HEK293 (cell line): ENCODE data around the gene MCTP1.

Experiments
- CTCF ChIA-PET: fragments of 350-600 bp; formaldehyde crosslinking; extraction: SDS; loops from one replicate; lab custom pipeline; 2021; ENCODE audit warnings: antibody characterized with exemption; lab: Yijun Ruan, JAX
- POLR2A ChIA-PET: fragments of 300-600 bp; formaldehyde crosslinking; extraction: SDS; loops from one replicate; lab custom pipeline; 2020; ENCODE audit warnings: antibody characterized with exemption, inconsistent platforms; lab: Yijun Ruan, JAX
- H3K27ac ChIP-seq: fragments of 200-500 bp; sonication (Bioruptor generic); 2 replicates; pipeline ENCODE4 v1.5.1; 2014; ENCODE audit warnings: low read depth, low read length, control low read depth, inconsistent platforms; ENCODE audit errors: extremely low read depth
- H3K36me3 ChIP-seq, 2 experiments: fragments of 200-500 bp in 1 of 2; sonication (Bioruptor generic) in 1 of 2; 1 replicate in 1 of 2; 2 replicates in 1 of 2; pipeline ENCODE4 v1.5.1; 2014 to 2017; ENCODE audit warnings: inconsistent platforms in 2 of 2, low read length in 2 of 2; ENCODE audit not compliant: control insufficient read depth in 2 of 2, insufficient read depth in 1 of 2
- H3K4me1 ChIP-seq: fragments of 200-500 bp; sonication (Bioruptor generic); 2 replicates; pipeline ENCODE4 v1.5.1; 2014; ENCODE audit warnings: mild to moderate bottlenecking, low read length, inconsistent platforms; ENCODE audit not compliant: control insufficient read depth, insufficient read depth
- H3K4me3 ChIP-seq: 2 replicates; pipeline ENCODE4 v1.5.1; 2011; ENCODE audit warnings: low read depth, mild to moderate bottlenecking, control low read depth, low read length, moderate library complexity
- H3K9me3 ChIP-seq: fragments of 200-500 bp; sonication (Bioruptor generic); 2 replicates; pipeline ENCODE4 v1.5.1; 2014; ENCODE audit warnings: low read depth, low read length, inconsistent platforms; ENCODE audit not compliant: control insufficient read depth, insufficient read depth
- GLI4 ChIP-seq: fragments of 450-650 bp; formaldehyde crosslinking; IDR thresholded peaks from 2 replicates; pipeline ENCODE4 v1.5.1; 2016; ENCODE audit warnings: missing biosample characterization, missing genetic modification characterization
- PRDM1 ChIP-seq: fragments of 450-650 bp; formaldehyde crosslinking; IDR thresholded peaks from 2 replicates; pipeline ENCODE4; 2016; ENCODE audit warnings: missing biosample characterization, missing genetic modification characterization
- SALL2 ChIP-seq: fragments of 450-650 bp; formaldehyde crosslinking; IDR thresholded peaks from 2 replicates; pipeline ENCODE4 v1.5.0; 2017; ENCODE audit warnings: missing biosample characterization, mild to moderate bottlenecking, missing genetic modification characterization, borderline replicate concordance
- SETDB1 ChIP-seq: IDR thresholded peaks from one replicate; pipeline ENCODE4 v1.6.1; 2017; ENCODE audit warnings: mild to moderate bottlenecking, low read length, moderate library complexity, mixed read lengths; ENCODE audit not compliant: insufficient read length
- SP7 ChIP-seq: fragments of 450-650 bp; formaldehyde crosslinking; IDR thresholded peaks from 2 replicates; pipeline ENCODE4 v1.5.1; 2016; ENCODE audit warnings: missing biosample characterization, missing genetic modification characterization
- ZBTB1 ChIP-seq: fragments of 450-650 bp; formaldehyde crosslinking; IDR thresholded peaks from 2 replicates; pipeline ENCODE4 v1.5.1; 2016; ENCODE audit warnings: missing biosample characterization, missing genetic modification characterization
- ZBTB20 ChIP-seq: fragments of 450-650 bp; formaldehyde crosslinking; IDR thresholded peaks from 2 replicates; pipeline ENCODE4 v1.5.1; 2016; ENCODE audit warnings: missing biosample characterization, missing genetic modification characterization
- ZBTB8A ChIP-seq: fragments of 450-650 bp; formaldehyde crosslinking; IDR thresholded peaks from 2 replicates; pipeline ENCODE4 v1.5.1; 2016; ENCODE audit warnings: missing biosample characterization, missing genetic modification characterization
- ZNF10 ChIP-seq: fragments of 450-650 bp; formaldehyde crosslinking; IDR thresholded peaks from 2 replicates; pipeline ENCODE4 v1.5.1; 2017; ENCODE audit warnings: missing biosample characterization, missing genetic modification characterization
- ZNF202 ChIP-seq: fragments of 450-650 bp; formaldehyde crosslinking; IDR thresholded peaks from 2 replicates; pipeline ENCODE4 v1.5.1; 2016; ENCODE audit warnings: missing biosample characterization, missing genetic modification characterization, borderline replicate concordance
- ZNF302 ChIP-seq: fragments of 450-650 bp; formaldehyde crosslinking; IDR thresholded peaks from 2 replicates; pipeline ENCODE4 v1.5.1; 2016; ENCODE audit warnings: missing biosample characterization, missing genetic modification characterization, low read depth
- ZNF416 ChIP-seq: fragments of 450-650 bp; formaldehyde crosslinking; IDR thresholded peaks from 2 replicates; pipeline ENCODE4 v1.5.1; 2016; ENCODE audit warnings: missing biosample characterization, missing genetic modification characterization
- ZNF530 ChIP-seq: fragments of 450-650 bp; formaldehyde crosslinking; IDR thresholded peaks from 2 replicates; pipeline ENCODE4 v1.5.1; 2016; ENCODE audit warnings: low read depth, missing biosample characterization, missing genetic modification characterization
- ZNF555 ChIP-seq: fragments of 450-650 bp; formaldehyde crosslinking; conservative IDR thresholded peaks from 2 replicates; pipeline ENCODE4 v1.5.1; 2017; ENCODE audit warnings: missing biosample characterization, mild to moderate bottlenecking, missing genetic modification characterization, inconsistent platforms
- ZNF610 ChIP-seq: fragments of 450-650 bp; formaldehyde crosslinking; IDR thresholded peaks from 2 replicates; pipeline ENCODE4 v1.5.1; 2016; ENCODE audit warnings: missing biosample characterization, missing genetic modification characterization, borderline replicate concordance
- ZNF664 ChIP-seq: fragments of 450-650 bp; formaldehyde crosslinking; IDR thresholded peaks from 2 replicates; pipeline ENCODE4 v1.5.1; 2016; ENCODE audit warnings: missing biosample characterization, missing genetic modification characterization
- ZNF843 ChIP-seq: fragments of 450-650 bp; formaldehyde crosslinking; IDR thresholded peaks from 2 replicates; pipeline ENCODE4 v1.5.1; 2016; ENCODE audit warnings: missing biosample characterization, missing genetic modification characterization
- TF ChIP-seq, protein P1 (sequence below): fragments of 450-650 bp; IDR thresholded peaks from 2 replicates; pipeline ENCODE4 v1.5.1; 2018; ENCODE audit warnings: missing biosample characterization, missing genetic modification characterization
- TF ChIP-seq, protein P2 (sequence below): fragments of 450-650 bp; formaldehyde crosslinking; IDR thresholded peaks from 2 replicates; pipeline ENCODE4 v1.5.1; 2016; ENCODE audit warnings: missing biosample characterization, missing genetic modification characterization
- TF ChIP-seq, protein P3 (sequence below): fragments of 450-650 bp; formaldehyde crosslinking; IDR thresholded peaks from 2 replicates; pipeline ENCODE4 v1.5.1; 2016; ENCODE audit warnings: missing biosample characterization, missing genetic modification characterization
- TF ChIP-seq, protein P4 (sequence below): fragments of 450-650 bp; formaldehyde crosslinking; IDR thresholded peaks from 2 replicates; pipeline ENCODE4 v1.5.1; 2016; ENCODE audit warnings: missing biosample characterization, missing genetic modification characterization
- TF ChIP-seq, protein P5 (sequence below): fragments of 450-650 bp; formaldehyde crosslinking; optimal IDR thresholded peaks from 2 replicates; pipeline ENCODE3; 2016; ENCODE audit warnings: missing biosample characterization, mild to moderate bottlenecking, missing genetic modification characterization
- TF ChIP-seq, protein P6 (sequence below): fragments of 450-650 bp; formaldehyde crosslinking; IDR thresholded peaks from 2 replicates; pipeline ENCODE4 v1.5.1; 2017; ENCODE audit warnings: missing biosample characterization, mild to moderate bottlenecking, missing genetic modification characterization, moderate library complexity

The MCTP1 gene

GRCh38 chr5:94793816-94794198 lies 491.1 kb downstream of the MCTP1 start:
- ChIA-PET CTCF (interaction anchor here (0.5 kb wide), 1 partner anchor 853 kb away, joined by 4 read pairs; no protein-coding TSS in a partner anchor), POLR2A (no interaction called here)
- Histone ChIP-seq H3K4me3 (no peak overlapping the region), H3K9me3 (no peaks in the 10 kb centered on the region), H3K36me3 (no peaks in the 10 kb centered on the region), H3K27ac (no peak overlapping the region), H3K4me1 (no peaks in the 10 kb centered on the region)
- TF ChIP-seq, protein P1, sequence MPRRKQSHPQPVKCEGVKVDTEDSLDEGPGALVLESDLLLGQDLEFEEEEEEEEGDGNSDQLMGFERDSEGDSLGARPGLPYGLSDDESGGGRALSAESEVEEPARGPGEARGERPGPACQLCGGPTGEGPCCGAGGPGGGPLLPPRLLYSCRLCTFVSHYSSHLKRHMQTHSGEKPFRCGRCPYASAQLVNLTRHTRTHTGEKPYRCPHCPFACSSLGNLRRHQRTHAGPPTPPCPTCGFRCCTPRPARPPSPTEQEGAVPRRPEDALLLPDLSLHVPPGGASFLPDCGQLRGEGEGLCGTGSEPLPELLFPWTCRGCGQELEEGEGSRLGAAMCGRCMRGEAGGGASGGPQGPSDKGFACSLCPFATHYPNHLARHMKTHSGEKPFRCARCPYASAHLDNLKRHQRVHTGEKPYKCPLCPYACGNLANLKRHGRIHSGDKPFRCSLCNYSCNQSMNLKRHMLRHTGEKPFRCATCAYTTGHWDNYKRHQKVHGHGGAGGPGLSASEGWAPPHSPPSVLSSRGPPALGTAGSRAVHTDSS: no peak
- TF ChIP-seq ZNF530 (tag by site-specific recombination) (no peak), ZNF843 (tag by site-specific recombination) (no peak), GLI4 (tag by site-specific recombination) (no peak), ZNF664 (no peak), ZNF416 (tag by site-specific recombination) (no peak)
- TF ChIP-seq, protein P2, sequence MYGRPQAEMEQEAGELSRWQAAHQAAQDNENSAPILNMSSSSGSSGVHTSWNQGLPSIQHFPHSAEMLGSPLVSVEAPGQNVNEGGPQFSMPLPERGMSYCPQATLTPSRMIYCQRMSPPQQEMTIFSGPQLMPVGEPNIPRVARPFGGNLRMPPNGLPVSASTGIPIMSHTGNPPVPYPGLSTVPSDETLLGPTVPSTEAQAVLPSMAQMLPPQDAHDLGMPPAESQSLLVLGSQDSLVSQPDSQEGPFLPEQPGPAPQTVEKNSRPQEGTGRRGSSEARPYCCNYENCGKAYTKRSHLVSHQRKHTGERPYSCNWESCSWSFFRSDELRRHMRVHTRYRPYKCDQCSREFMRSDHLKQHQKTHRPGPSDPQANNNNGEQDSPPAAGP: no peak

DNA sequence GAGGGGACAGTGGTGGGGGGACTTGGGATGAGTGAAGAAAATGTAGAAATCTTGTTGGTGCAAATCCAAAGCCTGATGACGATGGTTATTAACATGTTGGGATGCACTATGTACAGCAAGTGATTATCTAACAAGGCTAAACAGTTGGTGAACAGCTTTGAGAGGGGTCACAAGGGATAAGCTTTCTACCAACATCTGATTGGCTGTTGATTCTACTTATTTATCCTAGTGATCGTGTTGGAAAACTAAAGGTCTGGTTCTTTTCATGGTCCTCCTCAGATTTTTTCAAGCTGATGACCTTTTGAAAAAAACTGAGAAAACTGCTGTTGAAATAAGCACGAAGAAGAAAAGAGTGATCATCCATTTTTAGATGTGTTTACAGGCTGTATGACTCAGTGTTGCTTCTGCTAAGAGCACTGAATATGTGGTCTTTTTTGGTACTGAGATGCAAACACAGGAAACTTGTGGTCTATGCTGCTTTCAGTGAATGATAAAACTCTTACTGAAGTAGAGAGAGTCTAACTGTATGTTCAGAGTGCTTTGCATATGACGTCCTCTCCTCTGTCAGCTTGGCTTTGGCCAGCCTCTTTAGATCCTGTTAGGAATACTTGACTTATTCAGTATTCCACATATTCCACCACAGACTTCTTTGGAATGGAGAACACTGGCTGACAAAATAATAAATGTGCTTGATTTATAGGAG lies 491.6 kb downstream of the MCTP1 start:
- POLR2A ChIA-PET: no interaction called here
- no peak overlapping the region for H3K4me3 ChIP-seq
- TF ChIP-seq, protein P2: no peak
- TF ChIP-seq, protein P3, sequence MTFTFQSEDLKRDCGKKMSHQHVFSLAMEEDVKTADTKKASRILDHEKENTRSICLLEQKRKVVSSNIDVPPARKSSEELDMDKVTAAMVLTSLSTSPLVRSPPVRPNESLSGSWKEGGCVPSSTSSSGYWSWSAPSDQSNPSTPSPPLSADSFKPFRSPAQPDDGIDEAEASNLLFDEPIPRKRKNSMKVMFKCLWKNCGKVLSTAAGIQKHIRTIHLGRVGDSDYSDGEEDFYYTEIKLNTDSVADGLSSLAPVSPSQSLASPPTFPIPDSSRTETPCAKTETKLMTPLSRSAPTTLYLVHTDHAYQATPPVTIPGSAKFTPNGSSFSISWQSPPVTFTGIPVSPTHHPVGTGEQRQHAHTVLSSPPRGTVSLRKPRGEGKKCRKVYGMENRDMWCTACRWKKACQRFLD (tag by site-specific recombination): no peak
- TF ChIP-seq ZNF555 (no peak), ZNF10 (tag by site-specific recombination) (no peak), SETDB1 (no peak), PRDM1 (tag by site-specific recombination) (no peak), ZBTB20 (no peak), ZNF202 (no peak), ZNF302 (tag by site-specific recombination) (no peak), SALL2 (no peak), SP7 (tag by site-specific recombination) (no peak), ZBTB1 (no peak), ZBTB8A (no peak), ZNF610 (tag by site-specific recombination) (no peak)
- TF ChIP-seq, protein P4, sequence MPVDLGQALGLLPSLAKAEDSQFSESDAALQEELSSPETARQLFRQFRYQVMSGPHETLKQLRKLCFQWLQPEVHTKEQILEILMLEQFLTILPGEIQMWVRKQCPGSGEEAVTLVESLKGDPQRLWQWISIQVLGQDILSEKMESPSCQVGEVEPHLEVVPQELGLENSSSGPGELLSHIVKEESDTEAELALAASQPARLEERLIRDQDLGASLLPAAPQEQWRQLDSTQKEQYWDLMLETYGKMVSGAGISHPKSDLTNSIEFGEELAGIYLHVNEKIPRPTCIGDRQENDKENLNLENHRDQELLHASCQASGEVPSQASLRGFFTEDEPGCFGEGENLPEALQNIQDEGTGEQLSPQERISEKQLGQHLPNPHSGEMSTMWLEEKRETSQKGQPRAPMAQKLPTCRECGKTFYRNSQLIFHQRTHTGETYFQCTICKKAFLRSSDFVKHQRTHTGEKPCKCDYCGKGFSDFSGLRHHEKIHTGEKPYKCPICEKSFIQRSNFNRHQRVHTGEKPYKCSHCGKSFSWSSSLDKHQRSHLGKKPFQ (tag by site-specific recombination): no peak
- TF ChIP-seq, protein P5, sequence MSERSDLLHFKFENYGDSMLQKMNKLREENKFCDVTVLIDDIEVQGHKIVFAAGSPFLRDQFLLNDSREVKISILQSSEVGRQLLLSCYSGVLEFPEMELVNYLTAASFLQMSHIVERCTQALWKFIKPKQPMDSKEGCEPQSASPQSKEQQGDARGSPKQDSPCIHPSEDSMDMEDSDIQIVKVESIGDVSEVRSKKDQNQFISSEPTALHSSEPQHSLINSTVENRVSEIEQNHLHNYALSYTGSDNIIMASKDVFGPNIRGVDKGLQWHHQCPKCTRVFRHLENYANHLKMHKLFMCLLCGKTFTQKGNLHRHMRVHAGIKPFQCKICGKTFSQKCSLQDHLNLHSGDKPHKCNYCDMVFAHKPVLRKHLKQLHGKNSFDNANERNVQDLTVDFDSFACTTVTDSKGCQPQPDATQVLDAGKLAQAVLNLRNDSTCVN (tag by site-specific recombination): no peak
- TF ChIP-seq, protein P6, sequence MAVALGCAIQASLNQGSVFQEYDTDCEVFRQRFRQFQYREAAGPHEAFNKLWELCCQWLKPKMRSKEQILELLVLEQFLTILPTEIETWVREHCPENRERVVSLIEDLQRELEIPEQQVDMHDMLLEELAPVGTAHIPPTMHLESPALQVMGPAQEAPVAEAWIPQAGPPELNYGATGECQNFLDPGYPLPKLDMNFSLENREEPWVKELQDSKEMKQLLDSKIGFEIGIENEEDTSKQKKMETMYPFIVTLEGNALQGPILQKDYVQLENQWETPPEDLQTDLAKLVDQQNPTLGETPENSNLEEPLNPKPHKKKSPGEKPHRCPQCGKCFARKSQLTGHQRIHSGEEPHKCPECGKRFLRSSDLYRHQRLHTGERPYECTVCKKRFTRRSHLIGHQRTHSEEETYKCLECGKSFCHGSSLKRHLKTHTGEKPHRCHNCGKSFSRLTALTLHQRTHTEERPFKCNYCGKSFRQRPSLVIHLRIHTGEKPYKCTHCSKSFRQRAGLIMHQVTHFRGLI: no peak
- TF ChIP-seq, all 188 proteins: peak for 0
- CTCF ChIA-PET: interaction anchor here (0.5 kb wide), 2 partner anchors 90 to 852 kb away, joined by 3 to 4 read pairs; no protein-coding TSS in a partner anchor
- Histone ChIP-seq H3K36me3 (no peaks in the 10 kb centered on the region), H3K4me1 (no peaks in the 10 kb centered on the region), H3K9me3 (no peaks in the 10 kb centered on the region), H3K27ac (no peak overlapping the region)
